Measurements from ENCODE around the gene CYSRT1. TPM values are rescaled to one million over a fixed set of nuclear protein-coding genes. Genes with fewer than 3 reads are reported as not detected.
A peak's percentile ranks its signal among the peaks of the same experiment; 100 is the strongest.

CYSRT1 gene
- total RNA-seq, 1 donor from 2014 or later = 0.59 TPM

- no peaks in the 10 kb centered on the region for H3K36me3 ChIP-seq
- H3K9me3 ChIP-seq = no peaks in the 10 kb centered on the region
- H3K27ac ChIP-seq = peak within 1 kb of the TSS; percentile 91
- H3K27me3 ChIP-seq (ENCODE audit: low read depth) = no peaks in the 10 kb centered on the region
- intact Hi-C loops (cut with DNase I) = no loop called here
- ATAC-seq (peak; percentile 2 to 7), DNase-seq (no peak)
- H3K4me3 ChIP-seq = peak within 1 kb of the TSS; percentile 78
- no peak for TF ChIP-seq CTCF (IDR thresholded peaks at IDR 0.05)
- H3K4me1 ChIP-seq = peaks cover 48% of the 10 kb centered on the region
Observed at GRCh38 chr9:137222190-137223077, 2.5 kb upstream of the CYSRT1 start, which contains the start of gene RNF208. TSS of gene RNF208 (minus strand) at chr9:137222240. CDS start at chr9:137221212, 1,028 bp downstream.

- peak; percentile 98 for DNase-seq
- no peaks in the 10 kb centered on the region for H3K9me3 ChIP-seq
- no peaks in the 10 kb centered on the region for H3K36me3 ChIP-seq
- no peaks in the 10 kb centered on the region for H3K27me3 ChIP-seq (ENCODE audit: low read depth)
- peak overlapping the region; percentile 78 for H3K4me3 ChIP-seq
- peak overlapping the region; percentile 91 for H3K27ac ChIP-seq
- peak; percentile 90 to 92 for ATAC-seq
- no peak for TF ChIP-seq CTCF (IDR thresholded peaks at IDR 0.05)
- peaks cover 39% of the 10 kb centered on the region for H3K4me1 ChIP-seq
- intact Hi-C loops (cut with DNase I) = no loop called here
Observed at GRCh38 chr9:137223078-137223970, 1.6 kb upstream of the CYSRT1 start.

GRCh38 chr9:137225699-137226331, 841 bp downstream of the CYSRT1 start:
- Histone ChIP-seq H3K27me3 (ENCODE audit: low read depth) (peaks cover 23% of the 10 kb centered on the region), H3K36me3 (no peaks in the 10 kb centered on the region), H3K9me3 (no peaks in the 10 kb centered on the region), H3K27ac (peak overlapping the region; percentile 77), H3K4me1 (peaks cover 30% of the 10 kb centered on the region), H3K4me3 (no peak overlapping the region)
- ATAC-seq = no peak
- no peak for DNase-seq
- intact Hi-C loops (cut with DNase I) = no loop called here
- TF ChIP-seq CTCF (IDR thresholded peaks at IDR 0.05) = no peak

- Histone ChIP-seq H3K4me3 (peak overlapping the region; percentile 6), H3K27ac (peak overlapping the region; percentile 77)
- intact Hi-C loops (cut with DNase I) = no loop called here
Observed at GRCh38 chr9:137226338-137227053, 1.5 kb downstream of the CYSRT1 start.

More at GRCh38 chr9:137226338-137227053, 1.5 kb downstream of the CYSRT1 start:
- Histone ChIP-seq H3K4me1 (peaks cover 30% of the 10 kb centered on the region), H3K9me3 (no peaks in the 10 kb centered on the region), H3K27me3 (ENCODE audit: low read depth) (peaks cover 30% of the 10 kb centered on the region), H3K36me3 (no peaks in the 10 kb centered on the region)
- ATAC-seq = peak in 1 of 2 donors; percentile 2
- TF ChIP-seq CTCF (IDR thresholded peaks at IDR 0.05) = no peak
- no peak for DNase-seq

Measured in lower lobe of right lung (tissue), 2 donors.